Osteocyte (in vitro differentiated cells): ENCODE results near the gene CDK2AP2. TPM values are rescaled to one million over a fixed set of nuclear protein-coding genes. Genes with fewer than 3 reads are reported as not detected.

Experiments
- DNase-seq: peaks from one replicate; pipeline ENCODE4 v3.0.0; 2021; ENCODE audit warnings: mixed read lengths; ENCODE audit not compliant: unreplicated experiment; ENCODE audit errors: extremely low spot score
- H3K27ac Mint-ChIP-seq: one replicate; pipeline ENCODE4 v1.8.0; 2021; ENCODE audit warnings: mild to moderate bottlenecking, mixed read lengths; ENCODE audit not compliant: unreplicated experiment
- H3K27me3 Mint-ChIP-seq: one replicate; pipeline ENCODE4 v1.8.0; 2021; ENCODE audit warnings: mixed read lengths; ENCODE audit not compliant: unreplicated experiment
- H3K36me3 Mint-ChIP-seq: one replicate; pipeline ENCODE4 v1.8.0; 2021; ENCODE audit warnings: mixed read lengths; ENCODE audit not compliant: unreplicated experiment
- H3K4me1 Mint-ChIP-seq: one replicate; pipeline ENCODE4 v1.8.0; 2021; ENCODE audit warnings: mixed read lengths; ENCODE audit not compliant: unreplicated experiment
- H3K4me3 Mint-ChIP-seq: one replicate; pipeline ENCODE4 v1.8.0; 2021; ENCODE audit warnings: mild to moderate bottlenecking, moderate library complexity, mixed read lengths; ENCODE audit not compliant: unreplicated experiment
- H3K9me3 Mint-ChIP-seq: one replicate; pipeline ENCODE4 v1.8.0; 2021; ENCODE audit warnings: mixed read lengths; ENCODE audit not compliant: unreplicated experiment
- CTCF ChIP-seq: fragments of 200-600 bp; sonication (generic); IDR thresholded peaks from 2 replicates; pipeline ENCODE4 v1.5.0; 2021; ENCODE audit warnings: antibody characterized with exemption, mild to moderate bottlenecking, moderate library complexity
- total RNA-seq: library from RNA; stranded (reverse); gene quantifications from 2 replicates; pipeline ENCODE4 v1.2.1, GENCODE V29; 2021

Gene CDK2AP2
- total RNA-seq, 1 donor from 2014 or later, result 37.4 TPM

- no peak for TF ChIP-seq CTCF
- Mint-ChIP-seq H3K36me3 (no peaks in the 10 kb centered on the region), H3K9me3 (peaks cover 10% of the 10 kb centered on the region), H3K4me1 (no peaks in the 10 kb centered on the region), H3K27me3 (peaks cover 7% of the 10 kb centered on the region), H3K4me3 (no peak overlapping the region), H3K27ac (no peak overlapping the region)
- no peak for DNase-seq
Measured at GRCh38 chr11:67534070-67534679, 26.2 kb upstream of the CDK2AP2 start.

GRCh38 chr11:67532889-67533288, 24.9 kb upstream of the CDK2AP2 start:
- no peak for DNase-seq
- Mint-ChIP-seq H3K4me3 (no peak overlapping the region), H3K36me3 (no peaks in the 10 kb centered on the region), H3K27me3 (peaks cover 8% of the 10 kb centered on the region), H3K4me1 (no peaks in the 10 kb centered on the region), H3K27ac (no peak overlapping the region), H3K9me3 (peaks cover 10% of the 10 kb centered on the region)
- no peak for TF ChIP-seq CTCF

- no peak for DNase-seq
- H3K4me1 Mint-ChIP-seq, result no peaks in the 10 kb centered on the region
- no peak overlapping the region for H3K4me3 Mint-ChIP-seq
- no peak for TF ChIP-seq CTCF
- H3K27ac Mint-ChIP-seq, result no peak overlapping the region
- peaks cover 10% of the 10 kb centered on the region for H3K9me3 Mint-ChIP-seq
- H3K36me3 Mint-ChIP-seq, result no peaks in the 10 kb centered on the region
- peaks cover 14% of the 10 kb centered on the region for H3K27me3 Mint-ChIP-seq
Measured at GRCh38 chr11:67530282-67530592, 22.3 kb upstream of the CDK2AP2 start.

- H3K36me3 Mint-ChIP-seq, result no peaks in the 10 kb centered on the region
- no peak overlapping the region for H3K4me3 Mint-ChIP-seq
- TF ChIP-seq CTCF, result no peak
- no peak overlapping the region for H3K27ac Mint-ChIP-seq
- DNase-seq, result no peak
- H3K4me1 Mint-ChIP-seq, result no peaks in the 10 kb centered on the region
- H3K27me3 Mint-ChIP-seq, result peaks cover 17% of the 10 kb centered on the region
- H3K9me3 Mint-ChIP-seq, result peaks cover 5% of the 10 kb centered on the region
Measured at GRCh38 chr11:67528376-67528775, 20.4 kb upstream of the CDK2AP2 start.

GRCh38 chr11:67525275-67525976, 17.5 kb upstream of the CDK2AP2 start:
- Mint-ChIP-seq H3K4me3 (no peak overlapping the region), H3K9me3 (no peaks in the 10 kb centered on the region), H3K36me3 (no peaks in the 10 kb centered on the region), H3K27ac (no peak overlapping the region), H3K27me3 (peaks cover 13% of the 10 kb centered on the region), H3K4me1 (no peaks in the 10 kb centered on the region)
- no peak for TF ChIP-seq CTCF
- no peak for DNase-seq
